ENCODE results near the gene OSBPL10.

GRCh38 chr3:31885235-31885634 lies 95.8 kb downstream of the OSBPL10 start:
- TF ChIP-seq, protein P1, sequence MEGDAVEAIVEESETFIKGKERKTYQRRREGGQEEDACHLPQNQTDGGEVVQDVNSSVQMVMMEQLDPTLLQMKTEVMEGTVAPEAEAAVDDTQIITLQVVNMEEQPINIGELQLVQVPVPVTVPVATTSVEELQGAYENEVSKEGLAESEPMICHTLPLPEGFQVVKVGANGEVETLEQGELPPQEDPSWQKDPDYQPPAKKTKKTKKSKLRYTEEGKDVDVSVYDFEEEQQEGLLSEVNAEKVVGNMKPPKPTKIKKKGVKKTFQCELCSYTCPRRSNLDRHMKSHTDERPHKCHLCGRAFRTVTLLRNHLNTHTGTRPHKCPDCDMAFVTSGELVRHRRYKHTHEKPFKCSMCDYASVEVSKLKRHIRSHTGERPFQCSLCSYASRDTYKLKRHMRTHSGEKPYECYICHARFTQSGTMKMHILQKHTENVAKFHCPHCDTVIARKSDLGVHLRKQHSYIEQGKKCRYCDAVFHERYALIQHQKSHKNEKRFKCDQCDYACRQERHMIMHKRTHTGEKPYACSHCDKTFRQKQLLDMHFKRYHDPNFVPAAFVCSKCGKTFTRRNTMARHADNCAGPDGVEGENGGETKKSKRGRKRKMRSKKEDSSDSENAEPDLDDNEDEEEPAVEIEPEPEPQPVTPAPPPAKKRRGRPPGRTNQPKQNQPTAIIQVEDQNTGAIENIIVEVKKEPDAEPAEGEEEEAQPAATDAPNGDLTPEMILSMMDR (IDR thresholded peaks at IDR 0.05), result no peak
- TF ChIP-seq ZFX (IDR thresholded peaks at IDR 0.05; ENCODE audit: borderline replicate concordance), result no peak
